Muscle of leg (tissue), 11 donors: Measurements from ENCODE around the gene EPN1. TPM values are rescaled to one million over a fixed set of nuclear protein-coding genes. Genes with fewer than 3 reads are reported as not detected.

Experiments
- DNase-seq: peaks from one replicate; pipeline ENCODE4 v3.0.0; 2013
- H3K27ac ChIP-seq: one replicate; pipeline ENCODE4 v1.5.1; 2013; ENCODE audit warnings: mild to moderate bottlenecking, low read length, control low read depth
- H3K27me3 ChIP-seq: one replicate; pipeline ENCODE4 v1.6.1; 2013; ENCODE audit warnings: low read length; ENCODE audit not compliant: control insufficient read depth, insufficient read depth
- H3K36me3 ChIP-seq: one replicate; pipeline ENCODE4 v1.6.1; 2013; ENCODE audit warnings: low read length; ENCODE audit not compliant: control insufficient read depth, insufficient read depth
- H3K4me1 ChIP-seq: one replicate; pipeline ENCODE4 v1.6.1; 2013; ENCODE audit warnings: low read length; ENCODE audit not compliant: control insufficient read depth, insufficient read depth
- H3K4me3 ChIP-seq: one replicate; pipeline ENCODE4 v1.5.1; 2013; ENCODE audit warnings: low read length, control low read depth
- H3K9me3 ChIP-seq: replicated peaks from 2 replicates; pipeline ENCODE4 v1.6.1; 2013; ENCODE audit warnings: low read depth, low read length; ENCODE audit not compliant: control insufficient read depth
- WGBS: methylation state at CpG from one replicate; pipeline ENCODE4 v1.1.5; 2013; ENCODE audit warnings: missing lambda C conversion rate; ENCODE audit not compliant: insufficient coverage; 5-methylcytosine and 5-hydroxymethylcytosine counted together
- polyA plus RNA-seq, 8 donors: library from polyadenylated mRNA; unstranded; fragments of 120-200 nt; gene quantifications; one replicate each; pipeline versions ENCODE4 v1.2.1 to v1.2.3, GENCODE V29; 2013; ENCODE audit warnings: inconsistent platforms in 1 of 8, low replicate concordance in 1 of 8; ENCODE audit not compliant: insufficient read length in 8 of 8, insufficient read depth in 1 of 8
- total RNA-seq: library from RNA; stranded (reverse); fragments of 120-200 nt; gene quantifications from one replicate; pipeline ENCODE4 v1.2.4, GENCODE V29; 2013

Gene EPN1
- total and polyA plus RNA-seq, 9 donors, result 21.8 to 114 (median 92.0) TPM

- Histone ChIP-seq H3K9me3 (no peaks in the 10 kb centered on the region), H3K4me3 (no peak overlapping the region), H3K27ac (no peak overlapping the region), H3K27me3 (no peaks in the 10 kb centered on the region), H3K36me3 (peaks cover 59% of the 10 kb centered on the region), H3K4me1 (peaks cover 22% of the 10 kb centered on the region)
- DNase-seq, result no peak
- 80% methylated on average over 25 of the region's 29 CpGs for WGBS
Observed at GRCh38 chr19:55686311-55687050, 11.5 kb downstream of the EPN1 start.

- no peak for DNase-seq
- H3K4me1 ChIP-seq, result peaks cover 22% of the 10 kb centered on the region
- whole genome bisulfite sequencing, result 79% methylated on average over 22 of the region's 22 CpGs
- peaks cover 62% of the 10 kb centered on the region for H3K36me3 ChIP-seq
- no peak overlapping the region for H3K27ac ChIP-seq
- no peaks in the 10 kb centered on the region for H3K9me3 ChIP-seq
- H3K27me3 ChIP-seq, result no peaks in the 10 kb centered on the region
- no peak overlapping the region for H3K4me3 ChIP-seq
Observed at GRCh38 chr19:55687281-55688201, 12.5 kb downstream of the EPN1 start.

- peaks cover 68% of the 10 kb centered on the region for H3K36me3 ChIP-seq
- 43% methylated on average over 18 of the region's 27 CpGs for WGBS
Observed at GRCh38 chr19:55688422-55689218, 13.6 kb downstream of the EPN1 start.

GRCh38 chr19:55689411-55690108 lies 14.5 kb downstream of the EPN1 start:
- Histone ChIP-seq H3K4me3 (no peak overlapping the region), H3K27ac (peak overlapping the region; percentile 76), H3K36me3 (peaks cover 71% of the 10 kb centered on the region), H3K9me3 (no peaks in the 10 kb centered on the region), H3K27me3 (no peaks in the 10 kb centered on the region), H3K4me1 (peaks cover 22% of the 10 kb centered on the region)
- WGBS, result 90% methylated on average over 26 of the region's 35 CpGs
- no peak for DNase-seq

More at GRCh38 chr19:55688422-55689218, 13.6 kb downstream of the EPN1 start:
- Histone ChIP-seq H3K27me3 (no peaks in the 10 kb centered on the region), H3K9me3 (no peaks in the 10 kb centered on the region), H3K4me3 (no peak overlapping the region), H3K27ac (peak overlapping the region; percentile 76), H3K4me1 (peaks cover 22% of the 10 kb centered on the region)
- DNase-seq, result peak; percentile 84

- no peaks in the 10 kb centered on the region for H3K9me3 ChIP-seq
- peaks cover 22% of the 10 kb centered on the region for H3K4me1 ChIP-seq
- H3K4me3 ChIP-seq, result no peak overlapping the region
- H3K27me3 ChIP-seq, result no peaks in the 10 kb centered on the region
- no peak overlapping the region for H3K27ac ChIP-seq
- H3K36me3 ChIP-seq, result peaks cover 73% of the 10 kb centered on the region
- WGBS, result 91% methylated on average over 24 of the region's 25 CpGs
- no peak for DNase-seq
Observed at GRCh38 chr19:55690109-55690768, 15.2 kb downstream of the EPN1 start.

GRCh38 chr19:55690769-55691545 lies 15.9 kb downstream of the EPN1 start:
- Histone ChIP-seq H3K4me1 (peaks cover 22% of the 10 kb centered on the region), H3K9me3 (no peaks in the 10 kb centered on the region), H3K27me3 (no peaks in the 10 kb centered on the region), H3K4me3 (no peak overlapping the region), H3K27ac (no peak overlapping the region), H3K36me3 (peaks cover 73% of the 10 kb centered on the region)
- 93% methylated on average over 21 of the region's 31 CpGs for WGBS
- DNase-seq, result no peak

GRCh38 chr19:55691561-55692481 lies 16.8 kb downstream of the EPN1 start:
- H3K4me1 ChIP-seq, result peaks cover 22% of the 10 kb centered on the region
- WGBS, result 82% methylated on average over 28 of the region's 31 CpGs
- no peak overlapping the region for H3K4me3 ChIP-seq
- no peak overlapping the region for H3K27ac ChIP-seq
- H3K27me3 ChIP-seq, result no peaks in the 10 kb centered on the region
- H3K9me3 ChIP-seq, result no peaks in the 10 kb centered on the region
- DNase-seq, result no peak
- H3K36me3 ChIP-seq, result peaks cover 77% of the 10 kb centered on the region

- DNase-seq, result no peak
- H3K4me3 ChIP-seq, result no peak overlapping the region
- no peaks in the 10 kb centered on the region for H3K27me3 ChIP-seq
- no peak overlapping the region for H3K27ac ChIP-seq
- H3K9me3 ChIP-seq, result no peaks in the 10 kb centered on the region
- H3K4me1 ChIP-seq, result peaks cover 18% of the 10 kb centered on the region
- WGBS, result 79% methylated on average over 9 of the region's 19 CpGs
- H3K36me3 ChIP-seq, result peaks cover 77% of the 10 kb centered on the region
Observed at GRCh38 chr19:55692681-55693081, 17.7 kb downstream of the EPN1 start.
